ENCODE measurements around the gene CRY1. TPM values are rescaled to one million over a fixed set of nuclear protein-coding genes. Genes with fewer than 3 reads are reported as not detected.

Gene CRY1
- total RNA-seq, 4 donors from 2014 or later = 23.7 to 51.2 (median 40.1) TPM

- ATAC-seq = no peak
Measured at GRCh38 chr12:107133462-107133861, 40.1 kb upstream of the CRY1 start.

DNA sequence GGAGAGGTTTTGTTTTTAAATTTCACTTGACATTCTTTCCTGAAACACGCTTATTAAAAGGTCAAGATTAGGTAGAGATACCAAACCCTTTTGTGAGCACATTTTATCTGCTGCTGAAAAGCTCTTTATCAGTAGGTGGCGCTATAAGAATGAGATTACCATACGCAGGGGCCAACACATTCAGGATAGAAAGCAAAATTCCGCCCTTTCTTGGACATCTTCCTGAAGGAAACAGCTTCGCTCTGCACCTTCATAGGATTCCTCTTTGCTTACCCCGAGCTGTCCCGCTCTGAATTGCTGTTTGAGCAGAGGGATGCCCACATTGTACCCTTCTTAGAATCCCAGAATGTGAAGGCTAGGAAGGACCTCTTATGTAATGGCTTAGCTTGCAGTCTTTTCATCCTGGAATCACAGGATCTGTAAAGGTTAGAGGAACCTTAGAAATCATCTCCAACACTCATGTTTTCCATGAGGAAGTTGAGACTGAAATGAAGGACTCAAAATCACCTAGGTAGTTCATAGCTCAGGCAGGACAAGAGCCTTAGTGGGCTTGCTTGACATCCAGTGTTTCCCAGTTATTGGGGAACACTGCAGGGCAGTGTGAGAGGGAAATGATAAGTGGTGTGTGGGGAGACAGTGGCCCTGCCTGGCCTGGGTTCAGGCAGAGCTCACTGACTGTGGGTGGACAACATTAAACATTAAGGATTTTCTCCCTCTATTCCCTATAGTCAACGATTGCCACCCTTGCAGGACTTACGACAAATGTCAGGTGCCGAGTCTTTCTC is 38.7 kb upstream of the CRY1 start:
- H3K27ac ChIP-seq = no peak overlapping the region
- no peaks in the 10 kb centered on the region for H3K4me1 ChIP-seq
- no peak for ATAC-seq
- WGBS, 2 donors (ENCODE audit: low coverage in 1 of 2) = 6 to 20% methylated on average over 7 to 8 of the region's 10 CpGs
- no peaks in the 10 kb centered on the region for H3K36me3 ChIP-seq
- TF ChIP-seq CTCF (IDR thresholded peaks at IDR 0.05) = peak; percentile 56 to 82 (median 68)
- TF ChIP-seq EP300 (IDR thresholded peaks at IDR 0.05) = no peak
- no peaks in the 10 kb centered on the region for H3K9me3 ChIP-seq
- H3K4me3 ChIP-seq = no peak overlapping the region
- H3K27me3 ChIP-seq = no peaks in the 10 kb centered on the region

More at GRCh38 chr12:107133462-107133861, 40.1 kb upstream of the CRY1 start:
- H3K36me3 ChIP-seq = no peaks in the 10 kb centered on the region
- TF ChIP-seq CTCF (IDR thresholded peaks at IDR 0.05) (no peak), POLR2A (IDR thresholded peaks at IDR 0.05) (no peak), POLR2AphosphoS5 (IDR thresholded peaks at IDR 0.05) (no peak), EP300 (IDR thresholded peaks at IDR 0.05) (no peak)
- WGBS, 2 donors (ENCODE audit: low coverage in 1 of 2) = 79 to 92% methylated on average over 2 to 4 of the region's 4 CpGs
- H3K4me1 ChIP-seq = no peaks in the 10 kb centered on the region
- no peaks in the 10 kb centered on the region for H3K9me3 ChIP-seq
- H3K27me3 ChIP-seq = no peaks in the 10 kb centered on the region
- H3K27ac ChIP-seq = no peak overlapping the region
- no peak overlapping the region for H3K4me3 ChIP-seq

- no peak for ATAC-seq
- Histone ChIP-seq H3K27me3 (no peaks in the 10 kb centered on the region), H3K36me3 (no peaks in the 10 kb centered on the region), H3K9me3 (no peaks in the 10 kb centered on the region), H3K4me1 (no peaks in the 10 kb centered on the region), H3K4me3 (no peak overlapping the region), H3K27ac (no peak overlapping the region)
- TF ChIP-seq POLR2A (IDR thresholded peaks at IDR 0.05) (no peak), EP300 (IDR thresholded peaks at IDR 0.05) (no peak), CTCF (IDR thresholded peaks at IDR 0.05) (no peak), POLR2AphosphoS5 (IDR thresholded peaks at IDR 0.05) (no peak)
- 71 to 73% methylated on average over 2 to 6 of the region's 6 CpGs for WGBS, 2 donors (ENCODE audit: low coverage in 1 of 2)
Measured at GRCh38 chr12:107130830-107131611, 37.7 kb upstream of the CRY1 start.

- no peaks in the 10 kb centered on the region for H3K4me1 ChIP-seq
- H3K36me3 ChIP-seq = no peaks in the 10 kb centered on the region
- no peaks in the 10 kb centered on the region for H3K9me3 ChIP-seq
- H3K27ac ChIP-seq = no peak overlapping the region
- no peaks in the 10 kb centered on the region for H3K27me3 ChIP-seq
- TF ChIP-seq POLR2AphosphoS5 (IDR thresholded peaks at IDR 0.05) (no peak), EP300 (IDR thresholded peaks at IDR 0.05) (no peak), CTCF (IDR thresholded peaks at IDR 0.05) (no peak), POLR2A (IDR thresholded peaks at IDR 0.05) (no peak)
- ATAC-seq = no peak
- no peak overlapping the region for H3K4me3 ChIP-seq
- 47 to 56% methylated on average over 5 to 7 of the region's 7 CpGs for WGBS, 2 donors (ENCODE audit: low coverage in 1 of 2)
Measured at GRCh38 chr12:107129315-107129930, 36.1 kb upstream of the CRY1 start.
